GM18858 (cell line): ENCODE data around the gene AKR1C4.

Source experiments
- ATAC-seq: cut with Tn5 transposase; IDR thresholded peaks from one replicate; pipeline ENCODE4 v1.9.1; 2021; ENCODE audit not compliant: unreplicated experiment

AKR1C4 gene

GRCh38 chr10:5265139-5265538, 68.5 kb downstream of the AKR1C4 start:
- ATAC-seq = no peak

- no peak for ATAC-seq
Measured at GRCh38 chr10:5266351-5266750, 69.7 kb downstream of the AKR1C4 start.

GRCh38 chr10:5266804-5267203, 70.2 kb downstream of the AKR1C4 start:
- no peak for ATAC-seq

GRCh38 chr10:5268234-5268633, 71.6 kb downstream of the AKR1C4 start:
- no peak for ATAC-seq
